Psoas muscle (tissue), 8 donors: Measurements from ENCODE around the gene SIRT3. TPM values are rescaled to one million over a fixed set of nuclear protein-coding genes. Genes with fewer than 3 reads are reported as not detected.

Experiments
- ATAC-seq, 4 donors: fragments of 200-7000 bp; cut with Tn5 transposase; one replicate each; pipeline ENCODE4 v1.9.1; 2020; ENCODE audit warnings: moderate library complexity in 3 of 4, mild to moderate bottlenecking in 2 of 4
- DNase-seq, 2 donors: peaks; one replicate each; pipeline ENCODE4 v3.0.0-alpha.2; 2020
- H3K27ac ChIP-seq: fragments of 200-600 bp; one replicate; pipeline ENCODE4 v1.8.0; 2022
- H3K27me3 ChIP-seq, 3 donors: fragments of 200-600 bp in 1 of 3; one replicate each; pipeline versions ENCODE4 v1.6.1 to v1.8.0; 2013 to 2022; ENCODE audit warnings: low read length in 2 of 3, mild to moderate bottlenecking in 2 of 3, moderate library complexity in 1 of 3; ENCODE audit not compliant: insufficient read depth in 3 of 3
- H3K36me3 ChIP-seq, 2 donors: fragments of 200-600 bp in 1 of 2; one replicate each; pipeline versions ENCODE4 v1.6.1 to v1.8.0; 2013 to 2022; ENCODE audit warnings: low read depth in 1 of 2, mild to moderate bottlenecking in 1 of 2, moderate library complexity in 1 of 2; ENCODE audit not compliant: insufficient read depth in 1 of 2
- H3K4me1 ChIP-seq: fragments of 200-600 bp; one replicate; pipeline ENCODE4 v1.8.0; 2022
- H3K4me3 ChIP-seq: fragments of 200-600 bp; one replicate; pipeline ENCODE4 v1.8.0; 2022; ENCODE audit warnings: mild to moderate bottlenecking
- H3K9me3 ChIP-seq: fragments of 200-600 bp; one replicate; pipeline ENCODE4 v1.8.0; 2022
- WGBS, 3 donors: extraction: QIAGEN DNeasy Blood & Tissue Kit; methylation state at CpG; one replicate each; pipeline versions ENCODE4 v1.1.6 to v1.1.7; 2013; 5-methylcytosine and 5-hydroxymethylcytosine counted together
- intact Hi-C, 2 donors: fragments of 100-400 bp; cut with DNase I; formaldehyde crosslinking; loops; one replicate each; pipeline versions ENCODE4 v1.11.0 to v1.14.2; 2022
- polyA plus RNA-seq, 3 donors: library from polyadenylated mRNA; stranded (reverse); fragments of 200-250 nt; gene quantifications; one replicate each; pipeline ENCODE4 v1.2.3, GENCODE V29; 2013
- total RNA-seq, 4 donors: library from RNA; stranded (reverse); fragmentation: NEBNext Ultra II Directional in 2 of 4; extraction: Animal tissue kit (Norgen Biotek cat#: 25700) in 2 of 4; gene quantifications; one replicate each; pipeline versions ENCODE4 v1.2.1 to v1.2.4, GENCODE V29; 2021 to 2023
- TF ChIP-seq, protein P1 (sequence below): fragments of 200-600 bp; IDR thresholded peaks from one replicate; pipeline ENCODE4 v1.8.0; 2022; ENCODE audit warnings: antibody characterized with exemption
- donor health status: healthy with polysubstance abuse.
- donor health status: DM: no; HTN: no; CAD: no; lungs with moderate emphysema.
- donor health status: Bipolar disorder and iron deficiency.
- donor health status: healthy.
- donor health status: DM: yes; HTN: yes; CAD: no.
- donor health status: DM: no; HTN: no; CAD: no.
- donor health status: DM: no; HTN: no; CAD: no.
- donor health status: DM: yes; HTN: yes; CAD: no.

The SIRT3 gene
- total and polyA plus RNA-seq, 7 donors: 10.4 to 23.2 (median 15.0) TPM

- 1 to 3% (median 2%) methylated on average over 51 to 62 of the region's 62 CpGs for WGBS, 3 donors
- intact Hi-C loops: loop anchor here (5.0 to 10.0 kb wide), 3 partner anchors 35 to 268 kb away; partner anchors contain the start of gene RNH1 (in 1 of the 2)
- peaks cover 45% of the 10 kb centered on the region for H3K4me1 ChIP-seq
Observed at GRCh38 chr11:236774-237767, 929 bp upstream of the SIRT3 start, which contains the start of gene PSMD13. Gene PSMD13, plus strand, starts transcription at chr11:236976. Its CDS starts 74 bp downstream, at chr11:237050.

DNA sequence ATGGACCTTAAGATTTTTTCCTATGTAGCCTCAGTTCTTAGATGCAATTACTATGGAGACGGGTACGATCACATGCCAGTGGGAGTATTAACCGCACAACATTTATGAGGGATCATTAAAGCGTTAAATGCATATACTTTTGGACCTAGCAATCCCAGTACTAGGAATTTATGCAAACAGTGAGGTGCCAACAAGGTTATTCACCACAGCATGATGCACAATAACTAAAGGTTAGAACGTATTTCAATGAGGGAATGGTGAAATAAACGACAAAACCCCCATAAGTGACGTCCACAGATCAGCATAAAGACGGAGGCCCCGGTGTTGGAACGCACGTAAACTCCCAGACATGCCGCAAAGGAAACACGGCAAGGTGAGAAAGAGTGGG, 539 bp downstream of the SIRT3 start:
- peaks cover 30% of the 10 kb centered on the region for H3K4me1 ChIP-seq
- no peaks in the 10 kb centered on the region for H3K9me3 ChIP-seq
- intact Hi-C loops: loop anchor here (5.0 to 10.0 kb wide), 3 partner anchors 33 to 269 kb away; partner anchors contain the start of gene RNH1 (in 1 of the 2)
- ATAC-seq: peak; percentile 2 to 5 (median 4)
- no peak for DNase-seq
- TF ChIP-seq, protein P1, sequence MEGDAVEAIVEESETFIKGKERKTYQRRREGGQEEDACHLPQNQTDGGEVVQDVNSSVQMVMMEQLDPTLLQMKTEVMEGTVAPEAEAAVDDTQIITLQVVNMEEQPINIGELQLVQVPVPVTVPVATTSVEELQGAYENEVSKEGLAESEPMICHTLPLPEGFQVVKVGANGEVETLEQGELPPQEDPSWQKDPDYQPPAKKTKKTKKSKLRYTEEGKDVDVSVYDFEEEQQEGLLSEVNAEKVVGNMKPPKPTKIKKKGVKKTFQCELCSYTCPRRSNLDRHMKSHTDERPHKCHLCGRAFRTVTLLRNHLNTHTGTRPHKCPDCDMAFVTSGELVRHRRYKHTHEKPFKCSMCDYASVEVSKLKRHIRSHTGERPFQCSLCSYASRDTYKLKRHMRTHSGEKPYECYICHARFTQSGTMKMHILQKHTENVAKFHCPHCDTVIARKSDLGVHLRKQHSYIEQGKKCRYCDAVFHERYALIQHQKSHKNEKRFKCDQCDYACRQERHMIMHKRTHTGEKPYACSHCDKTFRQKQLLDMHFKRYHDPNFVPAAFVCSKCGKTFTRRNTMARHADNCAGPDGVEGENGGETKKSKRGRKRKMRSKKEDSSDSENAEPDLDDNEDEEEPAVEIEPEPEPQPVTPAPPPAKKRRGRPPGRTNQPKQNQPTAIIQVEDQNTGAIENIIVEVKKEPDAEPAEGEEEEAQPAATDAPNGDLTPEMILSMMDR: no peak
- H3K36me3 ChIP-seq: peaks cover 3 to 41% of the 10 kb centered on the region in 2 donors
- 1 to 2% (median 2%) methylated on average over 13 of the region's 13 CpGs for WGBS, 3 donors
- peak overlapping the region; percentile 92 for H3K27ac ChIP-seq
- peak overlapping the region; percentile 86 for H3K4me3 ChIP-seq
- no peaks in the 10 kb centered on the region for H3K27me3 ChIP-seq

More at GRCh38 chr11:236774-237767, 929 bp upstream of the SIRT3 start, which contains the start of gene PSMD13:
- ATAC-seq (peak; percentile 91 to 95 (median 92)), DNase-seq (peak; percentile 88 to 94)
- H3K4me3 ChIP-seq: peak within 1 kb of the TSS; percentile 86
- no peaks in the 10 kb centered on the region for H3K27me3 ChIP-seq
- H3K36me3 ChIP-seq: peaks cover 3 to 44% of the 10 kb centered on the region in 2 donors
- H3K9me3 ChIP-seq: no peaks in the 10 kb centered on the region
- peak within 1 kb of the TSS; percentile 92 for H3K27ac ChIP-seq
- TF ChIP-seq, protein P1: no peak

- DNase-seq: no peak
- no peak for ATAC-seq
- no peaks in the 10 kb centered on the region for H3K9me3 ChIP-seq
- TF ChIP-seq, protein P1: no peak
- peaks cover 3 to 41% of the 10 kb centered on the region in 2 donors for H3K36me3 ChIP-seq
- 78 to 82% (median 80%) methylated on average over 8 of the region's 8 CpGs for WGBS, 3 donors
- H3K4me1 ChIP-seq: peaks cover 30% of the 10 kb centered on the region
- H3K27me3 ChIP-seq: no peaks in the 10 kb centered on the region
- no peak overlapping the region for H3K27ac ChIP-seq
- peak overlapping the region; percentile 86 for H3K4me3 ChIP-seq
- intact Hi-C loops: loop anchor here (5.0 to 10.0 kb wide), 3 partner anchors 33 to 270 kb away; partner anchors contain the start of gene RNH1 (in 1 of the 2)
Observed at GRCh38 chr11:235180-235579, 962 bp downstream of the SIRT3 start.

DNA sequence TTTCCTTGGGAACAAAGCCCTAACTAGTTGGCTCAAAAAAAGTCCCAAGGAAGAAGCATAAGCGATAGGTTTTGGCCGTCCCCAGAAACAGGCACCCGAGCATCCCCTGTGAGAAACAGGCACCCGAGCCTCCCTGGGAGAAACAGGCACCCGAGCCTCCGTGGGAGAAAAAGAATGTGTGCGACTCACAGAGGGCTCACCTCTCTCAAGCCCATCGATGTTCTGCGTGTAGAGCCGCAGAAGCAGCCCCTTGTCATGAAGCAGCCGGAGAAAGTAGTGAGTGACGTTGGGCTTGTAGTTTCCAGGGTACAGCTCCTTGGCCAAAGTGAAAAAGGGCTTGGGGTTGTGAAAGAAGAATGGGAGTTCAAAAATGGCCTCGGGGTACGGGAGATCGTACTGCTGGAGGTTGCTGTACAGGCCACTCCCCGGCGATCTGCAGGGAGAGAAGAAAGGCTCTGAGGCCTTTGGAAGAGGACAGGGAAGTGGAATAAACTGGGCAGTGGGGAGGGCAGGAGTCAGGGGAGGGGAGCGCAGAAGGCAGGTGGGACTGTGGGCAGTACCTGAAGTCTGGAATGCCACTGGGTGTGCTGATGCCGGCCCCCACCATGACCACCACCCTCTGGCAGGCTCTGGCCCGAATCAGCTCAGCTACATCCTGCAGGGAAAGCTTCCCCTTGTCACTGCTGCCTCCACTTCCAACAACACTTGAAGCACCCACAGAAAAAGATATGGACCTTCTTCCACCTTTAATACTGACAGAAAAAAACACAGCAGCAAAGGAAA, 3.2 kb downstream of the SIRT3 start:
- Histone ChIP-seq H3K4me3 (no peak overlapping the region), H3K27ac (no peak overlapping the region), H3K36me3 (peaks cover 3 to 40% of the 10 kb centered on the region in 2 donors), H3K4me1 (peaks cover 14% of the 10 kb centered on the region), H3K9me3 (no peaks in the 10 kb centered on the region), H3K27me3 (no peaks in the 10 kb centered on the region)
- no peak for DNase-seq
- intact Hi-C loops: loop anchor here (2.0 to 10.0 kb wide), 2 partner anchors 24 to 272 kb away; partner anchors contain the start of gene RNH1 (in 1 of the 2)
- TF ChIP-seq, protein P1: no peak
- ATAC-seq: no peak
- WGBS, 3 donors: 88 to 94% (median 92%) methylated on average over 20 of the region's 20 CpGs
